ENCODE measurements around the gene GRB2. TPM values are rescaled to one million over a fixed set of nuclear protein-coding genes. Genes with fewer than 3 reads are reported as not detected.

Gene GRB2
- total and polyA plus RNA-seq, 2 experiments from 2014 or later = 89.0 to 112 TPM

GRCh38 chr17:75319904-75320691, 85.4 kb downstream of the GRB2 start:
- Mint-ChIP-seq H3K27ac (no peak overlapping the region; the same call in 1 of the 2 replicates), H3K4me1 (peaks cover 13% of the 10 kb centered on the region)

More at GRCh38 chr17:75319904-75320691, 85.4 kb downstream of the GRB2 start:
- H3K9me3 Mint-ChIP-seq = no peaks in the 10 kb centered on the region
- no peaks in the 10 kb centered on the region for H3K9me2 ChIP-seq (ENCODE audit: insufficient read depth)
- peaks cover 3% of the 10 kb centered on the region; the same call in 1 of the 2 replicates for H4K20me1 ChIP-seq (replicated peaks; ENCODE audit: insufficient read depth)
- H3K79me2 ChIP-seq (replicated peaks; ENCODE audit: insufficient read depth) = peaks cover 12% of the 10 kb centered on the region; the same call in 1 of the 2 replicates
- ATAC-seq (no peak), DNase-seq (ENCODE audit: low spot score) (no peak)
- H3K27me3 Mint-ChIP-seq (ENCODE audit: insufficient read depth, low read depth, poor library complexity) = peaks cover 9% of the 10 kb centered on the region
- no peak overlapping the region for H3K4me2 ChIP-seq
- peaks cover 39% of the 10 kb centered on the region for H3K36me3 Mint-ChIP-seq (ENCODE audit: low read depth)
- no peak overlapping the region for H2AFZ ChIP-seq
- H3K27me3 ChIP-seq (ENCODE audit: insufficient read depth) = no peaks in the 10 kb centered on the region
- TF ChIP-seq, protein P1, sequence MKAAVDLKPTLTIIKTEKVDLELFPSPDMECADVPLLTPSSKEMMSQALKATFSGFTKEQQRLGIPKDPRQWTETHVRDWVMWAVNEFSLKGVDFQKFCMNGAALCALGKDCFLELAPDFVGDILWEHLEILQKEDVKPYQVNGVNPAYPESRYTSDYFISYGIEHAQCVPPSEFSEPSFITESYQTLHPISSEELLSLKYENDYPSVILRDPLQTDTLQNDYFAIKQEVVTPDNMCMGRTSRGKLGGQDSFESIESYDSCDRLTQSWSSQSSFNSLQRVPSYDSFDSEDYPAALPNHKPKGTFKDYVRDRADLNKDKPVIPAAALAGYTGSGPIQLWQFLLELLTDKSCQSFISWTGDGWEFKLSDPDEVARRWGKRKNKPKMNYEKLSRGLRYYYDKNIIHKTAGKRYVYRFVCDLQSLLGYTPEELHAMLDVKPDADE (IDR thresholded peaks at IDR 0.05) = no peak
- no peak for TF ChIP-seq EZH2phosphoT487 (IDR thresholded peaks at IDR 0.05; ENCODE audit: unreplicated experiment)
- TF ChIP-seq ZNF114 (CRISPR knock-in tag; IDR thresholded peaks at IDR 0.05) = no peak
- no peak for TF ChIP-seq STAT1 (IDR thresholded peaks at IDR 0.05; ENCODE audit: unreplicated experiment)
- TF ChIP-seq NANOG (IDR thresholded peaks at IDR 0.05; ENCODE audit: borderline replicate concordance) = no peak
- TF ChIP-seq CTCF (conservative IDR thresholded peaks at IDR 0.05; ENCODE audit: low read depth in 2 of 2) = no peak
- no peak for TF ChIP-seq ZNF331 (CRISPR knock-in tag; IDR thresholded peaks at IDR 0.05; ENCODE audit: low read depth)
- no peak for TF ChIP-seq EZH2 (IDR thresholded peaks at IDR 0.05; ENCODE audit: low read depth, unreplicated experiment)
- TF ChIP-seq CREB1 (CRISPR knock-in tag; IDR thresholded peaks at IDR 0.05; ENCODE audit: low read depth) = no peak
- TF ChIP-seq JUNB (IDR thresholded peaks at IDR 0.05; ENCODE audit: unreplicated experiment) = no peak
- no peak for TF ChIP-seq POLR2AphosphoS5 (IDR thresholded peaks at IDR 0.05; ENCODE audit: low read depth)
- TF ChIP-seq REST (IDR thresholded peaks at IDR 0.05; ENCODE audit: unreplicated experiment) = no peak
- no peak for TF ChIP-seq ZNF462 (CRISPR knock-in tag; IDR thresholded peaks at IDR 0.05)
- no peak overlapping the region for H3K4me3 Mint-ChIP-seq
- H3F3A ChIP-seq (replicated peaks; ENCODE audit: low read depth) = peaks cover 15% of the 10 kb centered on the region; the same call in 1 of the 2 replicates
- H3K4me1 ChIP-seq (ENCODE audit: insufficient read depth) = peaks cover 17% of the 10 kb centered on the region
- no peak overlapping the region for H3K4me3 ChIP-seq
- H3K36me3 ChIP-seq (ENCODE audit: insufficient read depth) = peaks cover 20% of the 10 kb centered on the region
- peak overlapping the region; percentile 59 for H3K27ac ChIP-seq (ENCODE audit: low read depth)

Measured in GM23338 (cell line).